GM19397 (cell line): ENCODE measurements around the gene EHD2.
"Not testable (repeated sequence)": the region's sequence is repeated elsewhere in the genome, so short reads cannot be mapped to it uniquely, and the experiment has no call there.

Experiments used
- ATAC-seq: cut with Tn5 transposase; IDR thresholded peaks from one replicate; pipeline ENCODE4 v1.9.1; 2021; ENCODE audit warnings: mild to moderate bottlenecking, moderate library complexity; ENCODE audit not compliant: unreplicated experiment

The EHD2 gene

GRCh38 chr19:47714339-47714738 lies 1.1 kb downstream of the EHD2 start:
- ATAC-seq: no peak

- not testable (repeated sequence) for ATAC-seq
Measured at GRCh38 chr19:47714855-47715254, 1.6 kb downstream of the EHD2 start.

DNA sequence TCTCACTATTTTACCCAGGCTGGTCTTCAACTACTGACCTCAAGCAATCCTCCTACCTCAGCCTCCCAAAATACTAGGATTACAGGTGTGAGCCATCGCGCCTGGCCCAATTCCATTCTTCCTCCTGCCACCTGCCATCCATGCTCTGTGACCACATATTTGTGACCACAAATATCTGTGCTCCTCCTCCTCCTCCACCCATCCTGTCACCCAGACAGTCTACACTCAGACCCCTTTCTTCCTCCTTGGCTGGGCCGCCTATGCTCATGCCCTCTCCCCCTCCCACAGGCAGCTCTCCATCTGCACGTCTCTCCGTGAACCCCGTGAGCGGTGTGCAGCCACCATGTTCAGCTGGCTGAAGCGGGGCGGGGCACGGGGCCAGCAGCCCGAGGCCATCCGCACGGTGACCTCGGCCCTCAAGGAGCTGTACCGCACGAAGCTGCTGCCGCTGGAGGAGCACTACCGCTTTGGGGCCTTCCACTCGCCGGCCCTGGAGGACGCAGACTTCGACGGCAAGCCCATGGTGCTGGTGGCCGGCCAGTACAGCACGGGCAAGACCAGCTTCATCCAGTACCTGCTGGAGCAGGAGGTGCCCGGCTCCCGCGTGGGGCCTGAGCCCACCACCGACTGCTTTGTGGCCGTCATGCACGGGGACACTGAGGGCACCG lies 3.2 kb downstream of the EHD2 start:
- ATAC-seq: no peak

DNA sequence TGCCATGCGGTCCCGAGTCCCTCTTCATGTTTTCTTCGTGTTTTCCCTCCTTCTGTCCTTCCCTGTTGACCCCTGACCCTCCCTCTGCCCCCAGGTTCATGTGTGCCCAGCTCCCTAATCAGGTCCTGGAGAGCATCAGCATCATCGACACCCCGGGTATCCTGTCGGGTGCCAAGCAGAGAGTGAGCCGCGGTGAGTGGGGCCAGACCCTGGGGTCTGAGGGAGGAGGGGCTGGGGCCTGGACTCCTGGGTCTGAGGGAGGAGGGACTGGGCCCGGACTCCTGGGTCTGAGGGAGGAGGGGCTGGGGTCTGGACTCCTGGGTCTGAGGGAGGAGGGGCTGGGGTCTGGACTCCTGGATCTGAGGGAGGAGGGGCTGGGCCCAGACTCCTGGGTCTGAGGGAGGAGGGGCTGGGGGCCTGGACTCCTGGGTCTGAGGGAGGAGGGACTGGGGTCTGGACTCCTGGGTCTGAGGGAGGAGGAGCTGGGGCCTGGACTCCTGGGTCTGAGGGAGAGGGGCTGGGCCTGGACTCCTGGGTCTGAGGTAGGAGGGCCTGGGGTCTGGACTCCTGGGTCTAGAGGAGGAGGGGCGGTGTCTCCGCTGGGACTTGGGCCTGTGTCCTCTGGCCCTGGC lies 5.3 kb downstream of the EHD2 start:
- ATAC-seq: not testable (repeated sequence)

DNA sequence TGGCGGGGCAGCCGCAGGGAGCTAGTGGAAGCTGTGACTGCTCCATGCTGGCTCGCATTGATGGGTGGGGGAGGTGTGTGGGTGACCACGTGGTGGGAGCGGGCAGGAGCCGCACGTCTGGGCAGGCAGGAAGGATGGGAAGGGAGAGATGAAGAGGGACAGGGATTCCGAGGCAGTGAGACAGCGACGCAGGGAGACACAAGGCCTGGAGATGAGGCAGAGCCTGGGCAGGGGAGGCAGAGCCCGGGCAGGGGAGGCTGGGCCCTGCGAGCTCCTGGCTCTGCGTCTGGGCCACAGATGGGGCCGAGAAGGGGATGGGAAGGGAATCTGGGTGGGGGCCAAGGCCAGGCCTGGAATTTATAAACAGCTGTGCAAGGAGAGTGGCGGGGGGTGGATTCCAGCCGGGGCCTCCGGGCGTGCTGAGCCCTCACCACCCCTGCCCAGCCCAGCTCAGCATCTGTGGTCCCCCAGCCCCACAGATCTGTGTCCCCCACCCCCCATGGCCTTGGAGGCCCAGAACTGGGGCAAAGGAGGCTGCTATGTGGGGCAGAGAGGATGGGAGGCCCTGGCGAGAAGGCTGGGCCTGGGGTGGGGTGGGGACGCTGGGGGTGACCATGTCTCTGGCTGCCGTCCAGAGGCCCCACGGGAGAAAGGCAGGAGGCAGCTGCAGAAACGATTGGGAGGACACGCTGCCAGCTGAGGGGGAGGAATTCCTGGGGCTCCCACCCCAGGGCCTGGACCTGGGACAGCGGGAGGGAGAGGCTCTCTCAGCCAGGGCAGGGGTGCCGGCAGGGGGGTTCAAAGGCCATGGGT lies 6.0 kb downstream of the EHD2 start:
- ATAC-seq: no peak

DNA sequence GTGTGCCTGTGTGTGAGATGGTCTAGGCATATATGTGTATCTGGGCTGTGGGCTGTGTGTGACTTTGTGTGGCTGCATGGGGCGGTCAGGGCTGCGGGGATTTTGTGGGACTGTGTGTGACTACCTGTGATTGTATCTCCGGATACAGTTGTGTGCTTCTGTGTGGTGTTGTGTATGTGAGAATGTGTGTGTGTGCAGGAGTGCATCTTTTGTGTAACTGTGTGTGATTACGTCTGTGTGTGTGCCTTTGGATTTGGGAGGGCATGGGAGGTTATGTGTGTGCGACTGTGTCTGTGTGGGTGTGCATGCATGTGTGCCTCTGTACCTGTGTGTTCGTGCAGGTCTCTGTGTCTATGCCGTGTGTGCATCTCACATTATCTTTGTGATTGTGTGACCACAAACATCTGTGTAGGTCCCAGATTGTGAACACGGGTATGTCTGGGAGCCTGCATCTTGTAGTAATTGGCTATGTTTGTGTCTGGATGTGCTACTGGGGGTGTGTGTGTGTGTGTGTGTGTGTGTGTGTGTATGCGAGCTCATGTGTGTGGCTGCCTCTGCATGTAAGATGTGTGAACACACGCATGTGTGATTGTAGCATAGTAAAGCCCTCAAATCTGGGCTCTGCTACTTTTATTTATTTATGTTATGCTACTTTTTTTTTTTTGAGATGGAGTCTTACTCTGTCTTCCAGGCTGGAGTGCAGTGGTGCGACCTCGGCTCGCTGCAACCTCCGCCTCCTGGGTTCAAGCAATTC lies 7.6 kb downstream of the EHD2 start:
- no peak for ATAC-seq

DNA sequence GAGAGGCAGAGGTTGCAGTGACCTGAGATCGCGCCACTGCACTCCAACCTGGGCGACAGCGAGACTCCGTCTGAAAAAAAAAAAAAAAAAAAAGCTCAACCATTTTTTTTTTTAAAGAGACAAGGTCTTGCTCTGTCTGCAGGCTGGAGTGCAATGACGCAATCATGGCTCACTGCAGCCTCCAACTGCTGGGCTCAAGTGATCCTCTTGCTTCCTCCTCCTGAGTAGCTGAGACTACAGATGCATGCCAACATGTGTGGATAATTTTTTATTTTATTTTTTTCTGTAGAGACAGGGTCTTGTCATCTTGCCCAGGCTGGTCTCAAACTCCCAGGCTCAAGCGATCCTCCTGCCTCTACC lies 10.3 kb downstream of the EHD2 start:
- no peak for ATAC-seq

GRCh38 chr19:47725759-47726401 lies 12.7 kb downstream of the EHD2 start:
- ATAC-seq: no peak

GRCh38 chr19:47726467-47726866 lies 13.2 kb downstream of the EHD2 start:
- no peak for ATAC-seq

GRCh38 chr19:47728295-47728694 lies 15.1 kb downstream of the EHD2 start:
- not testable (repeated sequence) for ATAC-seq

GRCh38 chr19:47729468-47729798 lies 16.2 kb downstream of the EHD2 start:
- ATAC-seq: no peak

DNA sequence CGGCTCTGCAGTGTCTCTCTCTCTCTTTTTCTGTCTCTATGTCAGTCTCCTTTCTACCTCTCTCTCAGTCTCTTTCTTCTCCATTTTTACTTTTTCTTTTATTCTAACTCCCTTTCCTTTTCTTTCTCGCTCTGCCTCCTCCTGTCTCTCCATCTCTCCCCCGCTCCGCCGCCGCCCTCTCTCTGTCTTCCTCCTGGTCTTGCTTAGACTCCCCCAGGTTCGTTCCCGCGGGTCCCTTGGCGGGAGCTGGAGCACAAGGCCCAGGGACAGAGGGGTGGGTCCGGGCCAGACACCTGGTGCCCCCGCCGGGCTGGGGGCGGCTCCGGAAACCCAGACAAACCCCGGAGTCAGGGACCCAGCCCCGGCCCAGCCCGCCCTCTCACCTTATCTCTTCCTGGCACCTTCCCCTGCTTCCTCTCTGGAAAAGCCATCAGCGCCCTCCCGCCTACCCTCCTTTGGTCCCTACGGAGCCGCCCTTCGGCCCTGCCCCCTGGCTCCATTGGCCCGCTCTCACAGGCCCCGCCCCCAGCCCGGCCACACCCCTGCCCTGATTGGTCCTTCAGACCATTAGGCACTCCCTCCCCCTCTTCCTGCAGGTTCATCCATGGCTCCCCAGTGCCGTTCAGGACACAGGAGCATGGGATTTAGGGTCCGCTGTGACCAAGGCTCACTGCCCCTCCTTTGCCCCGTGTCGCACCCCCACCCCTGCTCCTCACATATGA lies 16.7 kb downstream of the EHD2 start:
- no peak for ATAC-seq

DNA sequence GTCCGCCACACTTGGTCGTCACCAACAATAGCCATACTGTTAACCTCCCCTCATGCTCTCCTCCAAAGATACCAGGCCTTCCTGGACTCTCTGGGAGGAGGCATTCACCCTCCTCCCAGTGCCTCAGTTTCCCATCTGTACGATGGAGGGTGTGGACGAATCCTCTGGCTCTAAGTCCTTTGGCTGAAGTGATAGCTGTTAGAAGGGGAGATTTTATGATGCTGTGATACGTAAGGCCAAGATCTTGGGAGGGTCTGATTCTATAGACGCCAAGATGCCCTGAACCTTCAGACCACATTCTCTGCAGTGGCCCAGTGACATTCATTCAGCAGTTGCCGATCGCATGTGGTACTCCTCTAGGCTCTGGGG lies 17.3 kb downstream of the EHD2 start:
- no peak for ATAC-seq

GRCh38 chr19:47730910-47731309 lies 17.7 kb downstream of the EHD2 start:
- ATAC-seq: no peak

DNA sequence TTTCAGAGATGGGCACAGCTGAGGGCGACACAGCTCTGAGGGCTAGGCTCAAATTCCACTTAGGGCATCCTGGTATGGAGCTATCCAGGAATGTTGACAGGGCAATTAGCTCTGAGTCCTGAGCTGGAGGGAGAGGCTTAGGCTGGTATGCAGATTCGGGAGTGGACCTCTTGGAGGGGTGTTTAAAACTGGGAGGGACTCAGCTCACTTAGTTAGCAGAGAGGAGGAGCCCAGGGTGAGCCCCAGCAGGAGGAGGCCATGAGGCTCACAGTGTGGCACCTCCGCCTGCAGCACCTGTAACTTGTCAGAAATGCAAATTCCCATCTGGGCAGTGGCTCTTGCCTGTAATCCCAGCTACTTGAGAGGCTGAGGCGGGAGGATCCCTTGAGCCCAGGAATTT lies 21.9 kb downstream of the EHD2 start:
- no peak for ATAC-seq

- ATAC-seq: no peak
Measured at GRCh38 chr19:47740866-47741519, 27.8 kb downstream of the EHD2 start.

DNA sequence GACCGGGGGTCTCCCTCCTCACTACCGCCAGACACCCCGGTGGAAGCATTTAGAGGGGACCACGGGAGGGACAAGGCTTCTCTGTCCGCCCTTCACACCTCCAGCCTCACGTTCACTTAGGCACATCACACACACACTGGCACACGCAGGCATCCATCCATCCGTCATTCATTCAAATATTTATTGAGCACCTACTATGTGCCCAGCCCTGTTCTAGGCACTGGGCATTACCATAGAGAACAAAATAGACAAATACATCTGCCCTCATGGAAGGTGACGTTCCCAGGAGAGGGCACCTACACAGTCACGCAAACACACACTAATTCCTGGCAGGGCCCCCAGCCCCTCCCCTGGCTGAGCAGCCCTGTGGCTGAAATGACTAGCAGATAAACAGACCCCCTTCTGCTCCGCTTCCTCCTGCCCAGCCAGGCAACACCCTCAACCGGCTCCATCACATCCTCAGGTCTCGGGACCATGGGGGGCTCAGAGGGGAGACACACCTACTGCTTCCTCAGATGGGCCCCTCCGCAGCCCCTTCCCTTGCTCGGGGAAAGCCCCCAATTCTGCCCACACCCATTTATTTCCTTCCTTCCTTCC lies 28.4 kb downstream of the EHD2 start:
- ATAC-seq: no peak

GRCh38 chr19:47742634-47743033 lies 29.4 kb downstream of the EHD2 start:
- no peak for ATAC-seq
